NCI-H345 treated with DMSO at 0.1 percent for 48 hours (cell line): Measurements from ENCODE around the gene FAM222B.
"Not testable (repeated sequence)": the region's sequence is repeated elsewhere in the genome, so short reads cannot be mapped to it uniquely, and the experiment has no call there.

Experiments used
- DNase-seq: peaks from one replicate; lab custom pipeline; 2025; ENCODE audit not compliant: unreplicated experiment; lab: John Stamatoyannopoulos, UW

Gene FAM222B, protein sequence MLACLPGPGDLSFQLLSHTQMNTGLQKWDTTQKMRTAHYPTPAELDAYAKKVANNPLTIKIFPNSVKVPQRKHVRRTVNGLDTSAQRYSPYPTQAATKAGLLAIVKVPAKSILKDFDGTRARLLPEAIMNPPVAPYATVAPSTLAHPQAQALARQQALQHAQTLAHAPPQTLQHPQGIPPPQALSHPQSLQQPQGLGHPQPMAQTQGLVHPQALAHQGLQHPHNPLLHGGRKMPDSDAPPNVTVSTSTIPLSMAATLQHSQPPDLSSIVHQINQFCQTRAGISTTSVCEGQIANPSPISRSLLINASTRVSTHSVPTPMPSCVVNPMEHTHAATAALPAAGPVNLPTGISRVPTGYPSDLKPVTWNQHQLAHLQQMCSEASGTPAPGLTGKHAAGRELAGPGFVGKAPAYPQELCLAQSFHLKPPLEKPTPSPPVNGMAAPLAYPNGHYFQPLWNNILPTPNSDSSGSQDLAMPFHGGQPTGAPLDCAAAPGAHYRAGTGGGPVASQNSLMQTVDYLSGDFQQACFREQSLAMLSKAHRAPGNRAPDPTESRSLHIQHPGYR

DNA sequence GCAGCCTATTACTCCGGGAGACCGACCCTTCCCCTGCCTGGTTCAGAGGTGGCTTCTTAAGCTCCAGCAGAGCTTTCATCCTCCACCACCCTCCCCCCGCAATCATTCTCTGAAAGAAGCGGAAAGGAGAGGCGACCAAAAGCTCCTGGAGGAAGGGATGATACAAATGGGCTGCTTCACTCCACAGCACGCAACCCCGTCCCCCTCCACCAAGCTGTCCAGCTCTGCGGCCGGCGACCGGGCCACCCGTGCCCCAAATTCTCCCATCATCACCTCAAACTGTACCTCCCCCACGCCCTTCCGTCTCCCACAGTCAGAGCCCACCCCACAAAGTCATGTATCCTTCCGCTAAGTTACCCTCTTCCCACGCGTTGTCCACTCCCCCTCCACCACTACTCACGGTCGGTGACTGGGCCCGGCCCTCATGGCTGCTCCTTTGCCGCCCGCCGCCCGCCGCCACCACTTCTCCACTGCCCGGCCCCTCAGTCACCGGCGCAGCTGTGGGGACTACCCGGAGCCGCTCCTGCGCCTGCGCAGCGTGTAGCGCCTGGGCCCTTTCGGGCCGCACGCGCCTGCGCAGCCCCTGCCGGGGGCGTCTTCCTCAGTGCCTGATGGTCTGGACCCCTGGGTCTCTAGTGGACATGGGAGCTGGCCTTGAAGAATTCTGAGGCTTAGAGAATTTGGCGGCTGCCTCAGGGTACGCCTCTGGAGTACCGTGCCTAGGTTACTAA lies at the start of gene FAM222B:
Gene FAM222B (minus strand): TSS at position 509 of the 731 bp plus-strand sequence. CDS start 76,123 bp downstream, outside the sequence.
- DNase-seq = peak; percentile 58

DNA sequence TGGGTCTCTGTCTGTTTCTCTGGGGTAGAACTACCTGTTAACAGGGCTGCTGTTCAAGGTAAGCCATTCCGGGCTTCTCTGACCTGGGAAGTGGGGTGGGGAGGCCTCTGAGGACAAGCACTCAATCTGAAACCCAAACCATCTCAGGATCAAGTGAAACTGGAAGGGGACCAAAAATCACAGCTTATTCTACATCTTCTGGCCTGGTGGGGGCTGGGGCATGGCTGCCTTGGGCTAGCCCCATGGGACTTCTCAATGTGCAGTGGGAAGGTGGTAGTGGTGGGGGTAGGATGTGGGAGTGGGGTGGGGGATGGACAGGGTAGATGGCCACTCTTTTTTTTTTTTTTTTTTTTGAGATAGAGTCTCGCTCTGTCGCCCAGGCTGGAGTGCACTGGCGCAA lies 49.4 kb upstream of the FAM222B start:
- DNase-seq = no peak

DNA sequence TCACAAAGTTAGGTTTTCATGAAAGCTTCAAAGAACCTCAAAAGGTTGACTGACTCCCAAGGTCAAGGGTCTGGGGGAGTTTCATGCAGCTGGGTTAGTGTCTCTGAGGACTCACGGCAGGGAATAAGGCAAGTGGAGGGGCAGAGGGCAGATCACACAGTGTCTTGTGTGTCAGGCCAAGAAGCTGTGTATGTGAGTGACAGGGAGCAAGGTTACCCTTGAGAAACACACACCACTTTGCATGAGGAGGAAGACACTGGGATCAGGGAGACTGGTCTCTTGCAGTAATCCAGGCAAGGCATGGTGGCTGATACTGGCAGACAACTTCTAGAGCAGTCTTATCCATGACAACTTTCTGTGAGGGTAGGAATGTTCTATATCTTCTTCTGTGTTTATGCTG lies 48.6 kb upstream of the FAM222B start:
- no peak for DNase-seq

DNA sequence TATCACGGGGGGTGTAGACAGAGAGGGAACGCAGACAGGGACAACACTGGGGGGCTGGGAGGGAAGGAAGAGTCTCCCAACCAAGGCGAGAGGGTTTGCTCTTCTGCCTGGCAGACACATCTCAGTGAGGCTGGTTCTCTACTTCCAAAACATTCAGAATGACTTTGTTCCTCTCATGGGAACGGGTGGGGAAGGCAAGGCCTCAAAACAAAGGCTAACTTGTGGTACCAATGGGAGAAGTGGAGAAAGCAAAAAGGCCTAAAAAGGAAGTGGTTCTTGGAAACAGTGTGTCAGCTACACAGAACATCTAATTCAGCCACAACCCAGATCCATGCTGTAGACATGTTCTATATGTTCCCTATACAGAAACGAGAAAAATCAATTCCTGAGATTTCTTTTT lies 47.4 kb upstream of the FAM222B start:
- no peak for DNase-seq

DNA sequence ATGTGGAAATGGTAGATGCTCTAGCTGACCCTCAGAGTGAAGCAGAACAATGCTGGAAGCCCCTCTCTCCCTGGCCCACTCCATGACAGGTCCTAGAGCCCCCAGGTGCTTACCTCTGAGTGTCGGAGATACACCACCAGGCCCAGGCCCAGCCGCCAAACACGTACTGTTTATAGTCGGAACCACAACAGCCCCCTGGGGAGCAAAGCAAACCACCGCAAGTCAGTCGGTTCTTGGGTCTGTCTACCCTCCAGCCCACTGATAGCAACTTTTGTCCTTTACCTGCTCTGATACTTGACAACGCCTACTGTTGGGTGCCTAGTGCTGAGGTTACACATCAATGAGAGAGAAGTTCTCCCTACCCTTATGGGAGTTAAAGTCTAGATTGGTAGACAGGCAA lies 46.2 kb upstream of the FAM222B start:
- DNase-seq = no peak

DNA sequence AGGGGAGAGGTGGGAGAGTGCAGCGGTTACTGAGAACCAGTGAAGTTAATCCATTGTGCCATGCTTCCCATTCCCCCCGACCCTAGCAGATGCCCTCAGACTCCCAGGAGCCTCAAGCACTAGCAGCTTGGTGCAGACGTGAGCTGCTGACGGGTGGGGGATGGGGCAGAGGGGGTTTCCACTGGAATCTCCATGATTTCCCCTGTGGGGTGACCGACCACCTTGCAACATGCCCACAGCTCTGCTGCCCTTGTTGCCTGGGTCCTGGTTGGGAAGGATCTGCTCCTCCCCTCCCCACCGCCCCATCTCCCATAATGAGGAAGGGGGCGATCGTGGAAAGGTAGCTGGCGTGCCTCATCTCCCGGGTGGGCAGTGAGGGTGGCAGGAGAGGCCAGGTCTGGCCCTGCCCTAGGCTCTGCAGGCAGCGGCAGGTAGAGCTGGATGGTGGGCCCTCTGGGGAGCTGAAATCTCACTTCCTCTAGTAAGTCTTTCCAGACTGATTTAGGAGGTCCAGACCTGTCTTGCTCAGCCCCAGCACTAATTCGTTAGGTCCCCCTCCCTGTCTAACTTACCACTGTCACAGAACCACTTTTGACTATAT lies 45.4 kb upstream of the FAM222B start:
- DNase-seq = no peak

DNA sequence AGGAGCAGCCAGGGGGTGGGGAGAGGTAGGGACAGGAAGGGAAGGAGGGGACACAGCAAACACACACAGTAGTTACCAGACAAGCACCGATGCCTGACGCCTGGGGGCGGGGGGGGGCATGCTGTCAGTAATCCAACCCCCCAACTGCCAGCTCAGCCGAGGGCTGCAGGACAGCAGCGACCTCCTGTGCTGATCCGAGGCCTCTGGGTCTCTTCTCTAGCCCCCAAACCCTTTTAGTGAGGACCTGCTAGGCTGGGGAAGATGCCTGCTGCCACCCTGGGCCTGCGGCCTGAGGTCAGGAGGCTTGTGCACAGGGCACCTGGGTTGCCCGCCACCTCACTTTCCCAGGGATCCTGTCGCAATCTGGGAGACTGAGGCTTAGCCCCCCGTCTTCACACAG lies 43.4 kb upstream of the FAM222B start:
- no peak for DNase-seq

DNA sequence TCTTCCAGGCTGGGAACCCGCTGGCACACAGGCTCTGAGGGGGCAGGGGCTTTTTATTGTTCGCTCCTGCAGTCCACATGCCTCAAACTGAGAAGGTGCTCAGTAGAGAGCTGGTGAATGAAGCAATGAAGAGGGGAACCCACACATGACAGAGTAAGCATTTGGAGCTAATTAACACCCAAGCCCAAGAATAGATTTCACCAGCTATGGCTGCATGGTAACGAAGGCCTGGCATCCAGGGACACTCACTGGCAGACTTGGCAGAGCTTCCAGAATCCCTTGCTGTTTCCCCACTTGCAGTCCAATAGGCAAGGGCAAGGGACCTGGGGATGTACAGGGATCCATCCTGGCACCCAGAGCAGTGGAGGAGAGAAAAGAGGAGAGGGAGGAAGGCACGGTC lies 42.8 kb upstream of the FAM222B start:
- no peak for DNase-seq

DNA sequence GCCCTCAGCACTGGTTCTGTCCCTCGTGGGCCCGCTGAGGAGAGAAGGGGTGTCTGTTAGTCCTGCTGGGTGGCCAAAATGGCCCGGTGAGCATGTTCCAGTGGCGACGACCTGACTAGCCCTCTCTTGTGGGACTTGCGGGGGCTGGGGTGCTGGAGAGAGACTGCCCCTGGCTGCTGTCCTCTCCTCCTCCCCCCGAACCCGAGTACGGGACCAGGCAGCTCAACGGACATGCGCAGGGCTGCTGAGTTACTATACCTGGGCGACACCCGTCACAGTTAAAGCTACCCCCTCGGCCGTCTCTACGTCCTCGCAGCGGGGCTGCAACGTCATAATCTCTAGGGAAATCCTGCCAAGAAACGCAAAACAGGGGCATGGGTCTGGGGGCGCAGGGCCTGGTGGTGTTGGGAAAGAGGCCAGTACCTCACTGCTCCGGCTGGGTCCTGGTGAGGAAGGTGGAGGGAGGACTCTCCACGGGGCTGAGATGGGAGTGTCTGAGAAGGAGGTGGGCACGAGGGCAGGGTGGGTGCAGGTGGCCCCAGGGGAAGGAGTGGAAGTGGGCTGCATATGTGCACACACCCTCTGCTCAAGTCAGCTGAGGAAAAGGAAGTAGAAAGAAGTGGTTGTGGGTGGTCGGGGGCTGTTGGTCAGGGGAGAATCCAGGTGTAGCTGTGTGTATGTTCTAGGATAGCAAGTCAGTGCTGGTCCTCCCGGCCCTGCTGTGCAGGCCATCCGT lies 41.5 kb upstream of the FAM222B start:
- no peak for DNase-seq

DNA sequence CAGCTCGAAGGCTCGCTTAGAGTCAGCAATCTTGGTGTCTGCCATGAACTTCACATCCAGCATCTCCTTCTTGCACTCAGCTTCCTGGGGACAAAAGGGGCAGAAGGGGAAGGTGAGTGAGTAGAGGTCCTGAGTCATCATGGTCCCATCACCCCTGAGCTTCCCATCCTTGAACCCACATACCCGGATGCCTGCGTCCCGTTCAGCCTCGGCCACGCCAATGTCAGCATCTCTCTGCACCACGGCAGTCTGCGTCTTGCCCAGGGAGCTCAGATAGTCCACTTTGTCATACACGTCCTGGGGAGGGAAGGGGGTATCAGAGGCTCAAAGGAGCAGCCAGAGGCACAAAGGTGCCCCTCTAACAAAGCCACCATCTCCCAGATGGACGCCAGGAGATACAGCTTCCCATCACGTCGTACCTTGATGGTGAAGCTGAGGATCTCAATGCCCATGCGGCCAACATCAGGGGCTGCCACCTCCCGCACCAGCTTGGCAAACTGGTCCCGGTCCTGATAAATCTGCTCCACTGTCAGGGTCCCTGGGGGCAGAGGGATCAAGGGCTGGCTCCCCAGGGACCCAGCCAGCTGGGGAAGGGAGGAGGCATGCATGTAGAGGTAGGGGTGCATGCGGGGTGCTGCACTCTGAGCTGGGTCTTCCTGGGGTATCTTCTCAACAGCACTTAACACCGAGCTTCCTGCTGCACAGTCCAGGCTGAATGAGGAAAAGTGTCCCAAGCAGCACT lies 39.7 kb upstream of the FAM222B start:
- no peak for DNase-seq

DNA sequence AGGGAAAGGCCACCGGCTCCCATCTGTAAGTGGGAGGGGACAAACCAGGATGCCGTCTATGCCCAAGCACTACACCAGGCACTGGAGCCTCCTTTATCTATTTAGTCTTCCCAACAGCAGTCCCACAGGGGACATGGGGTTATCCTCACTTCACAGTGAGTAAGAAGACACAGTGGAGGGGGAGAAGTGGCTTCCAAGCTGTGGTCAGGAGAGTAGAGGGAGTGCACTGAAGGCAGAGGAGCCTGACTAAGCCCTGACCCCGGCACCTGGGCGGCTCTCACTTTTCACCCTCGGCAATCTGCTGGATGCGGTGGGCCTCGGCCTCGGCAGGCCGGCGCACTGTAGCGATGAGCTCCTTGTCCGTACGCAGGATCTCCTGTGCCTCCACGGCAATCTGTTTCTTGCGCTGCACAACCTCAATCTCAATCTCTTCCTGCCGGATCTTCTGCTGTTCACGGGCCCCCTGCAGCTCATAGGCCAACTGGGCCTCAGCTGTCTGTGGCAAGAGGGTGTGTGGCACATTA lies 39.0 kb upstream of the FAM222B start:
- no peak for DNase-seq

DNA sequence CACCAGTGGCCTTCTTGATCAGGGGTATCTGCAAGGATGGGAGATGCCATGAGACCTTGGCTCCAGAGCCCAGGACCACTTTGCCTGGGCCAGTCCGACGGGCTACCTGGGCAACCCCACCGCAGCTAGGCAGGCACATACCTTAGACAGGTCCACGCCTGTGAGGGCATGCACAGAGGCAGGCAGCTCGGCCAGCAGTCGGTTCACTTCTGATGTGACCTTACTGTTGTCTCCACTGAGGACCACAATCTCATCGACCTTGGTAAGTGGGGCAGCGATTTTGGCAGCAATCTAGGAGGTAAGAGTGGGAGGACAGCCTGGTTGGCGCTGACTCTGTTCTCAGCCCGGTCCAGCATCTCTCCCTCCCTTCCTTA lies 38.0 kb upstream of the FAM222B start:
- no peak for DNase-seq

DNA sequence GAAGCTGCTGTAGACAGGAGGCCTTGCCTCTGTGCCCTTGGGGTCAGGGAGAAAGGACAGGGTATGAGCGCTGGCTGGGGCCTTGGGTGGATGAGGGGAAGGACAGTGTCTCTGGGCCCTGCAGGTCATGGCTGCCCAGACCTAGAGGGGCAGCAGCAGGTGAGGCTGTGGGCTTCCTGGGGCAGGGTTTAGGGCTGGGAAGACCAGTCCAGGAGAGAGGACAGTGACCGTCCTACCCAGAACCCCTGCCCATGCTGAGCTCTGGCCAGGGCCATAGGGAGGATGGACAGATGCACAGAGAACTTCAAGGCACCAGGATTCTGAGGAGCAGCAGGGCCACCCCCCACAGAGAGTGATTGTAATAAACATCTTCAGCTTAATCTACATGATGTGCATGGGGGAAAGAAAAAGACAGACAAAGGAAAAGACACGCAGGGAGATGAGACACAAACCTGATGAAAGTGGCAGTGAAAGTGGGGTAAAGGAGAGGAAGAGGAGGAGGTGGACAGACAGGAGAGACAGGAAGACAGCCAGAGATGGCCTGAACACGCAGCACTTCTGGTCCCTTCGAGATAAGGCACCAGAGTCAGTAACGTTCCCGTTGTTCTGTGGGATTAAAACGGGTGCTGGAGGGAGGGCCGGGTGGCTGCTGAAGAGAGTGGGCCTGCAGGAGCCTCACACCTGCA lies 37.4 kb upstream of the FAM222B start:
- no peak for DNase-seq

DNA sequence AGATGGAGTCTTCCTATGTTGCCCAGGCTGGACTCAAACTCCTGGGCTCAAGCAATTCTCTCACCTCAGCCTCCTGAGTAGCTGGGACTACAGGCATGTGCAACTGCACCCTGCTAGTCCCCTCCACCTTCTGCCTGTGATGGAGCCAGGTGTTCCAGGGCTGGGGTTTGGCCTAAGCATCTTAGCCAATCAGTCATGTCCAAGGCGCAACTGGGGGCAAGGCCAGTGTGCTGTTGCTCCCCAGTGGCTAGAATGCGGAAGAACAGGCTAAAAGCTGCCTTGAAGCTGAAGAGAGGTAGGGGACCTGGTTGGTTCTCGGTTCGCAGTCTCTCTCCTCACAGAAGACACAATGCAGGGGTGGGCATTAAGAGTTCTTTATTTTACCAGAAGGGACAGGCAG lies 36.4 kb upstream of the FAM222B start:
- no peak for DNase-seq

DNA sequence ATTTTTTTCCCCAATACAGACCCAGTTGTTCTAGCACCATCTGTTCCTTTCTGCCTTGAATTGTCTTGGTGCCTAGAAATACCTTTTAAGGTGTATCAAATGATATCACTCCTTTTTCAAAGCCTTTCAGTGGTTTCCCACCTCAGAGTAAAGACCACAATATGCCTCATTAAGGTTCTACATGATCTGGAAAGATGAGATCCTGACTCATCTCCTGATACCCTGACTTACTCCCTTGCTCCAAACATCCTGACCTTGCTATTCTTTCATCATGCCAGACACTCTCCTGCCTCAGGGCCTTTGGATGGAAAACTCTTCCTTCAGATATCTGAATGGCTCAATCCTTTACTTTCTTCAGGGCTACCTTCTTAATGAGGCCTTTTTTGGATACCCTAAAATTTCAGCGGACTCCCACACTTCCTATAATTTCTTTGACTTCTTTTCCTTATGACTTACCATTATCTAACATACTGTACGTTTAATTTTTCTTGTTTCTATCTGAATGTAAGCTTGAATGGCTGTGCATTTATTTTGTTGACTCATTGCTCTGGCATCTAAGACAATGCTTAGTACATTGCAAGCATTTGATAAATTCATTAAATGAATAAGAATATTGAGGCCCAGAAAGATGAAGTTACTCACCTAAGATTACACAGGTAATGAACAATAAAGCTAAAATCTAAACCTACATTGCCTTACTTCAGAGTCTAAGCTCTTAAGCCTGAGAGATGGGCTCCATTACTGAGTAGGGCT lies 35.7 kb upstream of the FAM222B start:
- no peak for DNase-seq

DNA sequence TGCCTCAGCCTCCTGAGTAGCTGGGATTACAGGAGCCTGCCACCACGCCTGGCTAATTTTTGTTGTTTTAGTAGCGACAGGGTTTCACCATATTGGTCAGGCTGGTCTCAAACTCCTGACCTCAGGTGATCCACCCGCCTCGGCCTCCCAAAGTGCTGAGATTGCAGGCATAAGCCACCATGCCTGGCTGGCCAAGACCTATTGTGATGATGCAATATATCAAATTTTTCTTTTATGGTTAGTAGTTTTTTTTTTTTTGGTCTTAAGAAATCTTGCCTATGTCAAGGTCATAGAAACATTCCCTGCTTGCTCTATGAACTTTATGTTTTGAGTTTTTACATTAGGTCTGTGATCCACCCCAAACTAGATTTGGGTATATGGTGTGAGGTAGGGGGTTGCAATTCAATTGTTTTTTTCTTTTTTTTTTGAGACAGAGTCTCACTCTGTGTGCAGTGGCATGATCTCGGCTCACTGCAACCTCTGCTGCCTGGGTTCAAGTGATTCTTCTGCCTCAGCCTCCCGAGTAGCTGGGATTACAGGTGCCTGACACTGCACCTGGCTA lies 34.6 kb upstream of the FAM222B start:
- DNase-seq = not testable (repeated sequence)

DNA sequence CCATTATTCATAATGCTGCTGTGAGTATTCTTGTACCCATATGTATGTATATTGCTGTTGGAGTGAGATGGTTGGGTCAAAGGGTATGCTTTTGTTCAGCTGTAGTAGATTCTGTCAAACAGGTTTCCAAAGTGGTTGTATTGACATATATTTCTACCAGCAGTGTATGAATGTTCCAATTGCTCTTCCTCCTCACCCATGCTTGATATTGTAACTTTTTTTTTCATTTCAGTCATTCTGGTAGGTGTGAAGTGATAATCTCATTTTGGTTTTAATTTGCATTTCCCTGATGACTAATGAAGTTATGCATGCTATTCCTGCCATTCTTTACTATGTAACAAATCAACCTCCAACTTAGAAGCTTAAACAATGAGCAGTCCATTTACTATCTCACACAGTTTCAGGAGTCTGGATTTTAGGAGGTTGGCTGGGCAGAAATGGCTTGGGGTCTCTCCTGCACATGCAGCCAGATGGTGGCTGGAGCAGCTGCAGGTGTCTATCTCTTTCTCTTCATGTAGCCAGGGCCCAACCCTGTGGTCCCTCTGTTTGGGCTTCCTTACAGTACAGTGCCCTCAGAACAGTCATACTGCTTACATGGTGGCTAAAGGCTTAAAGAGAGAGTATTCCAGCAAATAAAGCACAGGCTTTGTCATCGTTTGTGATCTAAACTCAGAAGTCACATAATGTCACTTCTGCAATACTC lies 33.4 kb upstream of the FAM222B start:
- DNase-seq = no peak

DNA sequence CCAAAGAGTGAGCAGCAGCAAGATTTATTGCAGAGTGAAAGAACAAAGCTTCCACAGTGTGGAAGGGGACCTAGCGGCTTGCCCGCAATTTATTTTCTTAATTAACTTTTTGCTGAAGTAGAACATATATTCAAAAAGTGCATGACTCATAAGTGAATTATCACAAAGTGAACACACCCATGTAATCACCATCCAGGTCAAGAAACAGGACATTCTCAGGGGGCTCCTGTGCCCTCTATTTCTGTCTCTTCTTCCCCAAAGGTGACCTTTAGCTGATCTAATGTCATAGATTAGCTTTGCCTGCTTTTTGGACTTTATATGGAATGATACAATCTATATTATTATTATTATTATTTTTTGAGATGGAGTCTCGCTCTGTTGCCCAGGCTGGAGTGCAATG lies 32.2 kb upstream of the FAM222B start:
- DNase-seq = no peak
